ENCODE data around the gene SEMA4D. TPM values are rescaled to one million over a fixed set of nuclear protein-coding genes. Genes with fewer than 3 reads are reported as not detected.

SEMA4D gene
- total RNA-seq, 1 donor = 53.9 TPM

- no peak for DNase-seq (ENCODE audit: low read depth in 2 of 3, low spot score in 2 of 3)
Measured at GRCh38 chr9:89468281-89468960, 29.5 kb downstream of the SEMA4D start.

GRCh38 chr9:89467278-89467625 lies 30.7 kb downstream of the SEMA4D start:
- no peak for DNase-seq (ENCODE audit: low read depth in 2 of 3, low spot score in 2 of 3)

GRCh38 chr9:89466451-89467277 lies 31.2 kb downstream of the SEMA4D start:
- no peak for DNase-seq (ENCODE audit: low read depth in 2 of 3, low spot score in 2 of 3)

- DNase-seq (ENCODE audit: low read depth in 2 of 3, low spot score in 2 of 3) = no peak
Measured at GRCh38 chr9:89465726-89466308, 32.1 kb downstream of the SEMA4D start.

GRCh38 chr9:89465001-89465451 lies 32.9 kb downstream of the SEMA4D start:
- no peak for DNase-seq (ENCODE audit: low read depth in 2 of 3, low spot score in 2 of 3)

- DNase-seq (ENCODE audit: low read depth in 2 of 3, low spot score in 2 of 3) = no peak
Measured at GRCh38 chr9:89464300-89464901, 33.5 kb downstream of the SEMA4D start.

GRCh38 chr9:89462817-89463683 lies 34.9 kb downstream of the SEMA4D start:
- no peak for DNase-seq (ENCODE audit: low read depth in 2 of 3, low spot score in 2 of 3)

GRCh38 chr9:89462199-89462598 lies 35.7 kb downstream of the SEMA4D start:
- no peak for DNase-seq (ENCODE audit: low read depth in 2 of 3, low spot score in 2 of 3)

GRCh38 chr9:89461265-89461664 lies 36.6 kb downstream of the SEMA4D start:
- DNase-seq (ENCODE audit: low read depth in 2 of 3, low spot score in 2 of 3) = no peak

- no peak for DNase-seq (ENCODE audit: low read depth in 2 of 3, low spot score in 2 of 3)
Measured at GRCh38 chr9:89460551-89460950, 37.4 kb downstream of the SEMA4D start.

- no peak for DNase-seq (ENCODE audit: low read depth in 2 of 3, low spot score in 2 of 3)
Measured at GRCh38 chr9:89458768-89459496, 39.0 kb downstream of the SEMA4D start.

GRCh38 chr9:89457376-89457855 lies 40.5 kb downstream of the SEMA4D start:
- DNase-seq (ENCODE audit: low read depth in 2 of 3, low spot score in 2 of 3) = no peak

- DNase-seq (ENCODE audit: low read depth in 2 of 3, low spot score in 2 of 3) = peak in 1 of 3 donors; percentile 57
Measured at GRCh38 chr9:89455356-89455824, 42.5 kb downstream of the SEMA4D start.

GRCh38 chr9:89454498-89455355 lies 43.2 kb downstream of the SEMA4D start:
- DNase-seq (ENCODE audit: low read depth in 2 of 3, low spot score in 2 of 3) = no peak

- no peak for DNase-seq (ENCODE audit: low read depth in 2 of 3, low spot score in 2 of 3)
Measured at GRCh38 chr9:89453452-89453851, 44.5 kb downstream of the SEMA4D start.

- no peak for DNase-seq (ENCODE audit: low read depth in 2 of 3, low spot score in 2 of 3)
Measured at GRCh38 chr9:89452561-89452960, 45.4 kb downstream of the SEMA4D start.

- no peak for DNase-seq (ENCODE audit: low read depth in 2 of 3, low spot score in 2 of 3)
Measured at GRCh38 chr9:89450213-89450612, 47.7 kb downstream of the SEMA4D start.

- no peak for DNase-seq (ENCODE audit: low read depth in 2 of 3, low spot score in 2 of 3)
Measured at GRCh38 chr9:89449261-89449671, 48.6 kb downstream of the SEMA4D start.
